Measurements from ENCODE around the gene CD302.
"Not testable (repeated sequence)": the region's sequence is repeated elsewhere in the genome, so short reads cannot be mapped to it uniquely, and the experiment has no call there.

Gene CD302

GRCh38 chr2:159797543-159798375 lies at the start of gene CD302:
Gene CD302 (minus strand): TSS chr2:159798208. CDS start chr2:159798198, 10 bp downstream.
- DNase-seq (ENCODE audit: low spot score) = peak; percentile 67

DNA sequence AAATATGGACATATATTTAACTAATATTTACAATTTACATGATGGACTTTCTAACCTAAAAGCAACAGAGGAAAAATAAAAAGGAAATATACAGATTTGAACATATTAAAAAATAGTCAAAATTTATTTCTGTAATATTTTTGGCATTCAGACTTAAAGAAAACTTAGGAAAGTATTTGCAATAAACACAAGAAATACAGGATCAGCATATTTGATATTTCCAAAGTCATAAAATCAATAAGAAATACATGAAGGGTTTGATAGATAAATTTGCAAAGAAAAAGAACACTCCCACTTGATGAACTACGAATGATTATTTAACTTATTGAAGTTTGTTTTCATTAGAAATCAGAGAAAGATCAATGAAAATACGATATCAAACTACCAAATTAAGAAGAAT lies 48.6 kb upstream of the CD302 start:
- no peak for DNase-seq (ENCODE audit: low spot score)

GRCh38 chr2:159840616-159841015 lies 42.6 kb upstream of the CD302 start:
- no peak for DNase-seq (ENCODE audit: low spot score)

GRCh38 chr2:159832858-159833257 lies 34.9 kb upstream of the CD302 start:
- DNase-seq (ENCODE audit: low spot score) = no peak

DNA sequence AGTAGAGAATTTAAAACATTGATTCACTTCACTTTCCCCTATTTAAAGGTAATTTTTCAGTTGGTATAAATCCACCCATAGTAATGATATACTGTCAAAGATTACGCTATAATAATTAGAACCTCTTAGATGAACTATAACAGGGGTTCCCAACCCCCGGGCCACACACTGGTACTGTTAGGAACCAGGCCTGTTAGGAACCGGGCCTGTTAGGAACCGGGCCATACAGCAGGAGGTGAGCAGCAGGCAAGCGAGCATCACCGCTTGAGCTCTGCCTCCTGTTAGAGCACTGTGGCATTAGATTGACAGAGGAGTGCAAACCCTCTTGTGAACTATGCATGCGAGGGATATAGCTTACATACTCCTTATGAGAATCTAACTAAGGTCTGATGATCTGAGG lies 34.0 kb upstream of the CD302 start:
- DNase-seq (ENCODE audit: low spot score) = no peak

- no peak for DNase-seq (ENCODE audit: low spot score)
These were observed 31.4 kb upstream of the CD302 start for GRCh38 chr2:159829376-159829775.

GRCh38 chr2:159828738-159829137 lies 30.7 kb upstream of the CD302 start:
- DNase-seq (ENCODE audit: low spot score) = no peak

DNA sequence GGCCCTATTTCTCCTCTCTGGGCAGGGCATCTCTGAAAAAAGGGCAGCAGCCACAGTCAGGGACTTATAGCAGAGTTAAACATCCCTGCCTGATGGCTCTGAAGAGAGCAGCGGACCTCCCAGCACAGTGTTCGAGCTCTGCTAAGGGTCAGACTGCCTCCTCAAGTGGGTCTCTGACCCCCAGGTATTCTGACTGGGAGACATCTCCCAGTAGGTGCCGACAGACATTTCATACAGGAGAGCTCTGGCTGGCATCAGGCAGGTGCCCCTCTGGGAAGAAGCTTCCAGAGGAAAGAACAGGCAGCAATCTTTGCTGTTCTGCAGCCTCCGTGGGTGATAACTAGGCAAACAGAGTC lies 24.4 kb upstream of the CD302 start:
- not testable (repeated sequence) for DNase-seq (ENCODE audit: low spot score)

GRCh38 chr2:159821775-159822477 lies 23.9 kb upstream of the CD302 start:
- not testable (repeated sequence) for DNase-seq (ENCODE audit: low spot score)

- no peak for DNase-seq (ENCODE audit: low spot score)
These were observed 20.9 kb upstream of the CD302 start for GRCh38 chr2:159818940-159819339.

- DNase-seq (ENCODE audit: low spot score) = no peak
These were observed 19.3 kb upstream of the CD302 start for GRCh38 chr2:159817283-159817682.

- no peak for DNase-seq (ENCODE audit: low spot score)
These were observed 13.2 kb upstream of the CD302 start for GRCh38 chr2:159811232-159811631.

GRCh38 chr2:159808032-159808425 lies 10.0 kb upstream of the CD302 start:
- no peak for DNase-seq (ENCODE audit: low spot score)

DNA sequence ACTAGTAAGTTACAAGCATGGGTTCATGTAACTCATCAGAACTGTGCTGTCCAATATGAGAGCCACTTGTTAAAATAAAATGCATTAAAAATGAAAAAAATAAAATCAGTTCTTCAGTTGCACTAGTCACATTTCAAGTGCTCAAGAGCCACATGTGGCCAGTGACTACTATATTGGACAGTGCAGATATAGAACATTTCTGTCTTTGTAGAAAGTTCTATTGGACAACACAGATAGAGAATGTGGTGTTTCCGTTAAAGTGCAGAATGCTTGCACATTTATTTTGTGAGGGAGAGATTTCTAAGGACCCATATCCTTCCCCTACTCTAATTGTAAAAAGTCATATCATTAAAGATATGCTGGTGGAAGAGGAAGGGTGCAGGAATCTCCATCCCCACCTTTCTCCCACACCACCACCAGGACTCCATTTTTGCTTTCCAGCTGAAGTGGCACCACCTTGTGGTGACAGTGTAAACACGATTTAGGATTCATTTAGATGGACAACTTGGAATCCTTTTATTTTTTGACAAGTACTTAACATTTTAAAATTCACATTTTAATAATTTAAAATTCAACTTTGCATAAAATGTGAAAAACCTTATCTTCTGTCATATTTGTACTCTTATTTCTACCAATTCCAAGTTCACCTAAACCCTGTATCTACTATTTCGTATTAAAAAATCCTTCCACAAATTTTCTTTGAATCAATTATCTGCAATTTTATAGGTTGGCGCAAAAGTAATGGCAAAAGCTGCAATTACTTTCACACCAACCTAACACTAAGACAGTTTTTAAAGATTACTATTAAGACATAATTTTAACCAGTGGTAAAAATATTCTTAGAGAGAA lies 9.4 kb upstream of the CD302 start:
- DNase-seq (ENCODE audit: low spot score) = peak; percentile 58

DNA sequence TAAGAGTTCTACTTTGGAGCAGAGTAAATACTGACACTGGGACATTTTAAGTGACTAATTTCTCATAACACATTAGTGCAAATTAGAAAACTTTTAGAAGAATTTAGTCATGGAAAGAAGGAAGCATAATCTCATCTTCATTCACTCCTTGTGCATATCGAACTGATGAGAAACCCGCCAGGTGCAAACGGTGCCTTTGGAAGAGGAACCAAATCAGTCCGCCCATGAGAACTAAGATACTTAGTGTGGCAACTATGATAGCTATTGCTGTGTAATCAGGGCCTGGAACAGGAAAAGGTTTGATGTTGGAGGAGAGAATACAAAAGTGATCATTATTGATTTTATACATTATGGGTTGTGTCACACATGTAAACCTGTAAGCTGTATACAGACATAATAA lies 6.9 kb upstream of the CD302 start:
- DNase-seq (ENCODE audit: low spot score) = no peak

DNA sequence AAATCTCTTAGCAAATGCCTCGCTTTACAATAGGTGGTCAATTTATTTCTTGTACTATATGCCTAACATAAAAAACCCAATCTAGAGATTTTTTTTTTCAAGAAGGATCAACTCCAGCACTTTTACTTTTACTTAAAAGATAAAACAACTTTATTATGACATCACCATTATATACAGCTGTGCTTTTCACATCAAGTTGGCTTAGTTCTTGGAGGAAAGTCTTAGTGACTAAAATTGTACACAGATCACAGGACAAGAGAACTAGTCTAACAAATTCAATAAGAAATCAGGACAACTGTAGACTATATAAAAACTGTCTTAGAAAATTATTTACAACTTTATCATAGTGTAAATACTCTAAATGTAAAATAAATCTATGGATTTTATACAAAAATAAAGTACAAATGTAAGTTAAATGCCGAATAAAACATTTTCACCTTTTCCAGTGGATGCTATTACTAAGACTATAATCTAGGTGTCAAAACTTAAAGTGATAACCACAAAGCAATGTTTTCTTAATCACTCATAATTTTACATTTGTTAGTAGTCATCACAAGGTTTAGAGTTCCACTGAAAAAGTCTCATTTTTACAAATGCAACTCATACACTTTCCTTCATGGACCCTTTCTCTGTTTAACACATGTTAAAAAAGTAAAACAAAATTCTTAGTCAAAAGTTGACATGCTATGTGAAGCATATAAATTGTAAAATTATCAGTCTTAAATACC lies 5.4 kb upstream of the CD302 start:
- DNase-seq (ENCODE audit: low spot score) = no peak

DNA sequence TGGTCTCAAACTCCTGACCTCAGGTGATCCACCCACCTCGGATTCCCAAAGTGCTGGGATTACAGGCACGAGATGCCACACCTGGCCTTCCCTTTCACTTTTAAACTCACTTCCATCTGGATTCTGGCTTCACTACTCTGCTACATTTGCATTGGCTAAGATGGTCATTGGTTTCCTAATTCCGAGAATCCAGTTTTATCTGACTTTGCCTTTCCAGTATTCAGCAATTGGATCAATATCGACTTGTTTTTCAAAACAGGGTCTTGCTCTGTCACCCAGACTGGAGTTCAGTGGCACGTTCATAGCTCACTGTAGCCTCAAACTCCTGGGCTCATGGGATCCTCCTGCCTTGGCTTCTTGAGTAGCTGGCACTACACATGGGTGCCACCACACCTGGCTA lies 4.7 kb upstream of the CD302 start:
- DNase-seq (ENCODE audit: low spot score) = no peak

DNA sequence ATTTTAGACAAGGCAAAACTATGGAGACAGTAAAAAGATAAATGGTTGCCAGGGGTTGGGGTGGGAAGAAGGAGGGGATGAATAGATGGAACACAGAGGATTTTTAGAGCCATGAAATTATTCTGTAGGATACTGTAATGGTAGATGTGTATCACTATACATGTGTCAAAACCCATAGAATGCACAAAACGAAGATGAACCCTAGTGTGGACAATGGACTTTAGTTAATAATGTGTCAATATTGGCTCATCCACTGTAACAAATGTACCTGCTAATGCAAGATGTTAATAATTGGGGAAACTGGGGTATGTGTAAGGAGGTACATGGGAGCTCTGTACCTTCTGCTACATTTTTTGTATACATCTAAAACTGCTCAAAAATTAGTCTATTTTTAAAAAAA lies 1.8 kb upstream of the CD302 start:
- DNase-seq (ENCODE audit: low spot score) = no peak

GRCh38 chr2:159798376-159798725 lies 343 bp upstream of the CD302 start:
- no peak for DNase-seq (ENCODE audit: low spot score)

- no peak for DNase-seq (ENCODE audit: low spot score)
These were observed 824 bp downstream of the CD302 start for GRCh38 chr2:159797225-159797542.

GRCh38 chr2:159795841-159796690 lies 1.9 kb downstream of the CD302 start:
- DNase-seq (ENCODE audit: low spot score) = no peak

Data from hepatic stellate cell (primary cell).